Cardiac muscle cell (in vitro differentiated cells and primary cell): Measurements from ENCODE around the gene YOD1. TPM values are rescaled to one million over a fixed set of nuclear protein-coding genes. Genes with fewer than 3 reads are reported as not detected.

ENCODE experiments used
- DNase-seq, 2 donors: peaks; one replicate each; pipeline versions ENCODE4 v3.0.0 to v3.0.0-alpha.2; 2010 to 2017; ENCODE audit warnings: low read depth in 1 of 2, low spot score in 1 of 2
- H3K27ac ChIP-seq: fragments of 200-600 bp; sonication (generic); 2 replicates; pipeline ENCODE4 v1.5.1; 2016
- H3K27me3 ChIP-seq: fragments of 200-600 bp; sonication (generic); 2 replicates; pipeline ENCODE4 v1.6.0; 2016; ENCODE audit warnings: control low read depth
- H3K36me3 ChIP-seq: fragments of 200-600 bp; sonication (generic); 2 replicates; pipeline ENCODE4 v1.5.1; 2016; ENCODE audit warnings: control low read depth
- H3K4me1 ChIP-seq: fragments of 200-600 bp; sonication (generic); 2 replicates; pipeline ENCODE4 v1.8.1; 2017; ENCODE audit warnings: low read depth, mild to moderate bottlenecking, mixed run types
- H3K4me3 ChIP-seq: fragments of 200-600 bp; sonication (generic); 2 replicates; pipeline ENCODE4 v1.5.1; 2016; ENCODE audit warnings: mild to moderate bottlenecking
- H3K9me3 ChIP-seq: fragments of 200-600 bp; sonication (generic); 2 replicates; pipeline ENCODE4 v1.5.1; 2017; ENCODE audit warnings: low read depth, mild to moderate bottlenecking, control low read depth
- CTCF ChIP-seq: IDR thresholded peaks from 2 replicates; pipeline ENCODE4 v1.5.1; 2012; ENCODE audit warnings: low read depth, mild to moderate bottlenecking, low read length
- polyA plus RNA-seq: library from polyadenylated mRNA; unstranded; fragments of >200 nt; fragmentation: Nextera tagmentation; extraction: Ambion mirVana; gene quantifications from 2 replicates; pipeline ENCODE4 v1.2.1, GENCODE V29; 2016
- total RNA-seq: library from RNA; depleted of rRNA; stranded (reverse); fragments of >200 nt; gene quantifications from 2 replicates; pipeline ENCODE4 v1.2.3, GENCODE V29; 2016

YOD1 gene
- total and polyA plus RNA-seq, 2 experiments from 2014 or later = 3.8 to 8.8 TPM

- no peak for DNase-seq
- TF ChIP-seq CTCF = no peak
- Histone ChIP-seq H3K4me1 (peaks cover 16% of the 10 kb centered on the region), H3K27ac (no peak overlapping the region), H3K36me3 (no peaks in the 10 kb centered on the region), H3K4me3 (no peak overlapping the region), H3K27me3 (no peaks in the 10 kb centered on the region), H3K9me3 (no peaks in the 10 kb centered on the region)
These were observed 30.8 kb downstream of the YOD1 start for GRCh38 chr1:207020065-207020708.

GRCh38 chr1:207019661-207020060 is 31.3 kb downstream of the YOD1 start:
- Histone ChIP-seq H3K4me1 (peaks cover 11% of the 10 kb centered on the region), H3K27me3 (no peaks in the 10 kb centered on the region), H3K4me3 (no peak overlapping the region), H3K9me3 (no peaks in the 10 kb centered on the region), H3K36me3 (no peaks in the 10 kb centered on the region), H3K27ac (no peak overlapping the region)
- DNase-seq = no peak
- TF ChIP-seq CTCF = no peak

GRCh38 chr1:207019161-207019560 is 31.8 kb downstream of the YOD1 start:
- Histone ChIP-seq H3K36me3 (no peaks in the 10 kb centered on the region), H3K27me3 (no peaks in the 10 kb centered on the region), H3K27ac (no peak overlapping the region), H3K9me3 (no peaks in the 10 kb centered on the region), H3K4me1 (peaks cover 6% of the 10 kb centered on the region), H3K4me3 (no peak overlapping the region)
- no peak for TF ChIP-seq CTCF
- DNase-seq = no peak

GRCh38 chr1:207018707-207019106 is 32.3 kb downstream of the YOD1 start:
- Histone ChIP-seq H3K4me1 (peaks cover 1% of the 10 kb centered on the region), H3K4me3 (no peak overlapping the region), H3K27ac (no peak overlapping the region), H3K36me3 (no peaks in the 10 kb centered on the region), H3K9me3 (no peaks in the 10 kb centered on the region), H3K27me3 (no peaks in the 10 kb centered on the region)
- no peak for DNase-seq
- TF ChIP-seq CTCF = no peak

- Histone ChIP-seq H3K4me3 (no peak overlapping the region), H3K27me3 (no peaks in the 10 kb centered on the region), H3K36me3 (no peaks in the 10 kb centered on the region), H3K27ac (no peak overlapping the region), H3K4me1 (no peaks in the 10 kb centered on the region), H3K9me3 (no peaks in the 10 kb centered on the region)
- no peak for DNase-seq
- no peak for TF ChIP-seq CTCF
These were observed 33.1 kb downstream of the YOD1 start for GRCh38 chr1:207017615-207018559.
